ENCODE data around the gene KCNMB1. TPM values are rescaled to one million over a fixed set of nuclear protein-coding genes. Genes with fewer than 3 reads are reported as not detected.
"Not testable (repeated sequence)": the region's sequence is repeated elsewhere in the genome, so short reads cannot be mapped to it uniquely, and the experiment has no call there.

The KCNMB1 gene
- polyA plus RNA-seq, 1 donor (not counting 4 experiments of a cell fraction or from before 2014, with no cell fraction given) = not detected

- no peak overlapping the region for H2AFZ ChIP-seq (ENCODE audit: control insufficient read depth, low read length)
- no peak overlapping the region for H3K4me2 ChIP-seq (ENCODE audit: control insufficient read depth, extremely low read depth, insufficient read depth, low read depth, low read length)
- no peak for FAIRE-seq
- no peaks in the 10 kb centered on the region for H3K27me3 ChIP-seq (ENCODE audit: control insufficient read depth, extremely low read depth, insufficient read depth, low read length)
- no peak overlapping the region for H3K9ac ChIP-seq (ENCODE audit: control insufficient read depth, extremely low read depth, insufficient read depth, low read length)
- H3K4me3 ChIP-seq (ENCODE audit: control insufficient read depth in 2 of 3, extremely low read depth in 1 of 3, insufficient read depth in 2 of 3, low read depth in 1 of 3, low read length in 3 of 3) = no peak overlapping the region
- no peaks in the 10 kb centered on the region for H3K9me3 ChIP-seq (ENCODE audit: control insufficient read depth, low read depth, low read length)
- no peaks in the 10 kb centered on the region for H3K9me1 ChIP-seq (ENCODE audit: control insufficient read depth, extremely low read depth, insufficient read depth, low read length)
- no peaks in the 10 kb centered on the region for H3K36me3 ChIP-seq (ENCODE audit: control insufficient read depth in 2 of 2, extremely low read depth in 1 of 2, insufficient read depth in 2 of 2, low read length in 2 of 2)
- H4K20me1 ChIP-seq (ENCODE audit: control insufficient read depth, extremely low read depth, insufficient read depth, low read length) = no peaks in the 10 kb centered on the region
- dilution Hi-C loops (cut with MboI; ENCODE audit: extremely low pct_ligation_motif_present, low sequenced_read_pairs) = no loop called here
- TF ChIP-seq, protein P1, sequence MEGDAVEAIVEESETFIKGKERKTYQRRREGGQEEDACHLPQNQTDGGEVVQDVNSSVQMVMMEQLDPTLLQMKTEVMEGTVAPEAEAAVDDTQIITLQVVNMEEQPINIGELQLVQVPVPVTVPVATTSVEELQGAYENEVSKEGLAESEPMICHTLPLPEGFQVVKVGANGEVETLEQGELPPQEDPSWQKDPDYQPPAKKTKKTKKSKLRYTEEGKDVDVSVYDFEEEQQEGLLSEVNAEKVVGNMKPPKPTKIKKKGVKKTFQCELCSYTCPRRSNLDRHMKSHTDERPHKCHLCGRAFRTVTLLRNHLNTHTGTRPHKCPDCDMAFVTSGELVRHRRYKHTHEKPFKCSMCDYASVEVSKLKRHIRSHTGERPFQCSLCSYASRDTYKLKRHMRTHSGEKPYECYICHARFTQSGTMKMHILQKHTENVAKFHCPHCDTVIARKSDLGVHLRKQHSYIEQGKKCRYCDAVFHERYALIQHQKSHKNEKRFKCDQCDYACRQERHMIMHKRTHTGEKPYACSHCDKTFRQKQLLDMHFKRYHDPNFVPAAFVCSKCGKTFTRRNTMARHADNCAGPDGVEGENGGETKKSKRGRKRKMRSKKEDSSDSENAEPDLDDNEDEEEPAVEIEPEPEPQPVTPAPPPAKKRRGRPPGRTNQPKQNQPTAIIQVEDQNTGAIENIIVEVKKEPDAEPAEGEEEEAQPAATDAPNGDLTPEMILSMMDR (optimal IDR thresholded peaks at IDR 0.05 in 1 of 3, IDR thresholded peaks at IDR 0.05 in 1 of 3, conservative IDR thresholded peaks at IDR 0.05 in 1 of 3; ENCODE audit: extremely low read depth in 1 of 3, insufficient read depth in 2 of 3, low read length in 3 of 3) = no peak
- TF ChIP-seq EZH2 (IDR thresholded peaks at IDR 0.05; ENCODE audit: low read length) = no peak
- no peaks in the 10 kb centered on the region for H3K79me2 ChIP-seq (ENCODE audit: control insufficient read depth, insufficient read depth, low read length)
- H3K27ac ChIP-seq (ENCODE audit: control insufficient read depth, insufficient read depth, low read length) = no peak overlapping the region
- no peak for DNase-seq (ENCODE audit: low read depth, low spot score)
- H3K4me1 ChIP-seq (ENCODE audit: control insufficient read depth, extremely low read depth, insufficient read depth, low read length) = no peaks in the 10 kb centered on the region
Measured at GRCh38 chr5:170377027-170377426, 12.1 kb downstream of the KCNMB1 start.

- H3K9ac ChIP-seq (ENCODE audit: control insufficient read depth, extremely low read depth, insufficient read depth, low read length); H4K20me1 ChIP-seq (ENCODE audit: control insufficient read depth, extremely low read depth, insufficient read depth, low read length); H3K4me3 ChIP-seq (ENCODE audit: control insufficient read depth in 2 of 3, extremely low read depth in 1 of 3, insufficient read depth in 2 of 3, low read depth in 1 of 3, low read length in 3 of 3); H3K27ac ChIP-seq (ENCODE audit: control insufficient read depth, insufficient read depth, low read length); H3K9me3 ChIP-seq (ENCODE audit: control insufficient read depth, low read depth, low read length); H3K4me1 ChIP-seq (ENCODE audit: control insufficient read depth, extremely low read depth, insufficient read depth, low read length); dilution Hi-C loops (cut with MboI; ENCODE audit: extremely low pct_ligation_motif_present, low sequenced_read_pairs); H3K9me1 ChIP-seq (ENCODE audit: control insufficient read depth, extremely low read depth, insufficient read depth, low read length); H3K4me2 ChIP-seq (ENCODE audit: control insufficient read depth, extremely low read depth, insufficient read depth, low read depth, low read length); DNase-seq (ENCODE audit: low read depth, low spot score); FAIRE-seq; H3K27me3 ChIP-seq (ENCODE audit: control insufficient read depth, extremely low read depth, insufficient read depth, low read length); H3K79me2 ChIP-seq (ENCODE audit: control insufficient read depth, insufficient read depth, low read length); H2AFZ ChIP-seq (ENCODE audit: control insufficient read depth, low read length); H3K36me3 ChIP-seq (ENCODE audit: control insufficient read depth in 2 of 2, extremely low read depth in 1 of 2, insufficient read depth in 2 of 2, low read length in 2 of 2): not testable (repeated sequence)
Measured at GRCh38 chr5:170376526-170376925, 12.6 kb downstream of the KCNMB1 start.

DNA sequence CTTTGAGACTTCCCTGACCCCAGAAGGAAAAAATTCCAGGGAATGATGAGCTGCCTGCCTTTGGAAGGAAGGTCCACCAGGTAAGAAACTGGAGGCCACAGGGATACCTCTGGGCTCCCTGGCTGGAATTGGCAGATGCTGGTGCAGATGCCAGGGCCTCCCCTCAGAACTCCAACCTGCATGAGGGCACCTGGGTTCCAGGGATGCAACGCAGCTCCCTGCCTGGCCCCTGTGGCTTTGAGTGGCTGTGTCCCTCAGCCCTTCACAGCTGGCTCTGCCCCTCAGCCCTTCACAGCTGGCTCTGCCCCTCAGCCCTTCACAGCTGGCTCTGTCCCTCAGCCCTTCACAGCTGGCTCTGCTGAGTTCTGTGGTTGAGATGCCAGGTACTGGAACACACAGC is 13.9 kb downstream of the KCNMB1 start:
- dilution Hi-C loops (cut with MboI; ENCODE audit: extremely low pct_ligation_motif_present, low sequenced_read_pairs) = no loop called here
- no peak for FAIRE-seq
- no peak overlapping the region for H3K4me2 ChIP-seq (ENCODE audit: control insufficient read depth, extremely low read depth, insufficient read depth, low read depth, low read length)
- H4K20me1 ChIP-seq (ENCODE audit: control insufficient read depth, extremely low read depth, insufficient read depth, low read length) = no peaks in the 10 kb centered on the region
- no peak overlapping the region for H2AFZ ChIP-seq (ENCODE audit: control insufficient read depth, low read length)
- no peaks in the 10 kb centered on the region for H3K36me3 ChIP-seq (ENCODE audit: control insufficient read depth in 2 of 2, extremely low read depth in 1 of 2, insufficient read depth in 2 of 2, low read length in 2 of 2)
- H3K27me3 ChIP-seq (ENCODE audit: control insufficient read depth, extremely low read depth, insufficient read depth, low read length) = no peaks in the 10 kb centered on the region
- H3K9me1 ChIP-seq (ENCODE audit: control insufficient read depth, extremely low read depth, insufficient read depth, low read length) = no peaks in the 10 kb centered on the region
- H3K4me1 ChIP-seq (ENCODE audit: control insufficient read depth, extremely low read depth, insufficient read depth, low read length) = no peaks in the 10 kb centered on the region
- H3K27ac ChIP-seq (ENCODE audit: control insufficient read depth, insufficient read depth, low read length) = no peak overlapping the region
- H3K9ac ChIP-seq (ENCODE audit: control insufficient read depth, extremely low read depth, insufficient read depth, low read length) = no peak overlapping the region
- no peak overlapping the region for H3K4me3 ChIP-seq (ENCODE audit: control insufficient read depth in 2 of 3, extremely low read depth in 1 of 3, insufficient read depth in 2 of 3, low read depth in 1 of 3, low read length in 3 of 3)
- H3K79me2 ChIP-seq (ENCODE audit: control insufficient read depth, insufficient read depth, low read length) = no peaks in the 10 kb centered on the region
- no peak for DNase-seq (ENCODE audit: low read depth, low spot score)
- TF ChIP-seq EZH2 (IDR thresholded peaks at IDR 0.05; ENCODE audit: low read length) = no peak
- TF ChIP-seq, protein P1 (optimal IDR thresholded peaks at IDR 0.05 in 1 of 3, IDR thresholded peaks at IDR 0.05 in 1 of 3, conservative IDR thresholded peaks at IDR 0.05 in 1 of 3; ENCODE audit: extremely low read depth in 1 of 3, insufficient read depth in 2 of 3, low read length in 3 of 3) = no peak
- no peaks in the 10 kb centered on the region for H3K9me3 ChIP-seq (ENCODE audit: control insufficient read depth, low read depth, low read length)
